ENCODE measurements around the gene RNF224.
A peak's percentile ranks its signal among the peaks of the same experiment; 100 is the strongest.

Gene RNF224

GRCh38 chr9:137227054-137227852 is at the start of gene RNF224:
Gene RNF224, plus strand, starts transcription at chr9:137227502. Its CDS starts 834 bp downstream, at chr9:137228336.
- peak; percentile 51 to 79 (median 69) for DNase-seq

GRCh38 chr9:137178201-137178938 is 48.9 kb upstream of the RNF224 start:
- no peak for DNase-seq

GRCh38 chr9:137178939-137179630 is 48.2 kb upstream of the RNF224 start:
- DNase-seq: no peak

- no peak for DNase-seq
These were observed 47.5 kb upstream of the RNF224 start for GRCh38 chr9:137179761-137180160.

GRCh38 chr9:137180491-137180890 is 46.8 kb upstream of the RNF224 start:
- no peak for DNase-seq

- no peak for DNase-seq
These were observed 45.6 kb upstream of the RNF224 start for GRCh38 chr9:137181680-137182079.

GRCh38 chr9:137182836-137183235 is 44.5 kb upstream of the RNF224 start:
- DNase-seq: no peak

- DNase-seq: no peak
These were observed 43.2 kb upstream of the RNF224 start for GRCh38 chr9:137183980-137184595.

GRCh38 chr9:137184881-137185660 is 42.2 kb upstream of the RNF224 start:
- no peak for DNase-seq

- DNase-seq: no peak
These were observed 41.4 kb upstream of the RNF224 start for GRCh38 chr9:137185921-137186320.

GRCh38 chr9:137186385-137186784 is 40.9 kb upstream of the RNF224 start:
- DNase-seq: no peak

GRCh38 chr9:137187386-137187785 is 39.9 kb upstream of the RNF224 start:
- no peak for DNase-seq

- no peak for DNase-seq
These were observed 39.2 kb upstream of the RNF224 start for GRCh38 chr9:137188086-137188489.

GRCh38 chr9:137188490-137189296 is 38.6 kb upstream of the RNF224 start, which contains the start of the genes ANAPC2 and SSNA1:
Gene ANAPC2, minus strand, starts transcription at chr9:137188560. Its CDS starts 28 bp downstream, at chr9:137188532.
Gene SSNA1, plus strand, starts transcription at chr9:137188676. Its CDS starts 51 bp downstream, at chr9:137188727.
- DNase-seq: peak; percentile 78 to 90 (median 86)

GRCh38 chr9:137189297-137190295 is 37.7 kb upstream of the RNF224 start:
- no peak for DNase-seq

- no peak for DNase-seq
These were observed 36.9 kb upstream of the RNF224 start for GRCh38 chr9:137190315-137190856.

- DNase-seq: no peak
These were observed 36.1 kb upstream of the RNF224 start for GRCh38 chr9:137191245-137191644.

GRCh38 chr9:137191691-137192447 is 35.4 kb upstream of the RNF224 start:
- no peak for DNase-seq

- no peak for DNase-seq
These were observed 34.9 kb upstream of the RNF224 start for GRCh38 chr9:137192448-137192780.
